Gastroesophageal sphincter (tissue), 3 donors: ENCODE data around the gene TSPAN4.

Source experiments
- EP300 ChIP-seq: sonication (generic); formaldehyde crosslinking; IDR thresholded peaks from one replicate; pipeline ENCODE4 v1.6.1; 2017; ENCODE audit warnings: antibody characterized with exemption, mild to moderate bottlenecking
- POLR2A ChIP-seq, 2 donors: fragments of 450-650 bp; IDR thresholded peaks; one replicate each; pipeline ENCODE4 v1.6.1; 2017; ENCODE audit warnings: antibody characterized with exemption in 2 of 2, mild to moderate bottlenecking in 2 of 2, moderate library complexity in 1 of 2
- POLR2AphosphoS5 ChIP-seq: sonication (generic); formaldehyde crosslinking; IDR thresholded peaks from one replicate; pipeline ENCODE4 v1.6.1; 2017; ENCODE audit warnings: antibody characterized with exemption
- TF ChIP-seq, protein P1 (sequence below), 4 experiments: fragments of 200-600 bp in 2 of 4; fragments of 450-650 bp in 2 of 4; sonication (generic) in 1 of 4; IDR thresholded peaks; one replicate each; pipeline ENCODE4 v1.5.1; 2017 to 2019; ENCODE audit warnings: antibody characterized with exemption in 4 of 4, mild to moderate bottlenecking in 2 of 4, moderate library complexity in 2 of 4

DNA sequence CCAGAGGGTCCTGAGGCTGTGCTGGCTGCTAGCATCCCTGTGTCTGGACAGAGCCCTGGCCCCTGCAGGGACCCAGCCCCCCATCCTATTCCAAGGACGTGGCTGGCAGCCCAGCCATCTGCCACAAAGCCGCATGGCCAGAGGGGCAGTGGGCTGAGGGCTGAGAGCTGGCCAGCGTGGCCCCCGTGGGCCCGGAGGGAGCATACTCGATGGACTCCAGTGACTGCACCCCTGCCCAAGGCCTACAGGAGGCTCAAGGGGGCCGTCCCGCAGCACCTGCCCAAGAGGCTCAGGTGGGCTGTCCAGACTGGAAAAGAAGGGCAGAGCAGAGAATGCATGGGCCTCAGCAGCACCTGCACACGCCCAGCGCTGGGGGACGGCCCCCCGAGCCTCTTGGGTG is 13.1 kb downstream of the TSPAN4 start:
- TF ChIP-seq POLR2AphosphoS5 (no peak), POLR2A (IDR thresholded peaks at IDR 0.05) (no peak), EP300 (no peak)
- TF ChIP-seq, protein P1, sequence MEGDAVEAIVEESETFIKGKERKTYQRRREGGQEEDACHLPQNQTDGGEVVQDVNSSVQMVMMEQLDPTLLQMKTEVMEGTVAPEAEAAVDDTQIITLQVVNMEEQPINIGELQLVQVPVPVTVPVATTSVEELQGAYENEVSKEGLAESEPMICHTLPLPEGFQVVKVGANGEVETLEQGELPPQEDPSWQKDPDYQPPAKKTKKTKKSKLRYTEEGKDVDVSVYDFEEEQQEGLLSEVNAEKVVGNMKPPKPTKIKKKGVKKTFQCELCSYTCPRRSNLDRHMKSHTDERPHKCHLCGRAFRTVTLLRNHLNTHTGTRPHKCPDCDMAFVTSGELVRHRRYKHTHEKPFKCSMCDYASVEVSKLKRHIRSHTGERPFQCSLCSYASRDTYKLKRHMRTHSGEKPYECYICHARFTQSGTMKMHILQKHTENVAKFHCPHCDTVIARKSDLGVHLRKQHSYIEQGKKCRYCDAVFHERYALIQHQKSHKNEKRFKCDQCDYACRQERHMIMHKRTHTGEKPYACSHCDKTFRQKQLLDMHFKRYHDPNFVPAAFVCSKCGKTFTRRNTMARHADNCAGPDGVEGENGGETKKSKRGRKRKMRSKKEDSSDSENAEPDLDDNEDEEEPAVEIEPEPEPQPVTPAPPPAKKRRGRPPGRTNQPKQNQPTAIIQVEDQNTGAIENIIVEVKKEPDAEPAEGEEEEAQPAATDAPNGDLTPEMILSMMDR (IDR thresholded peaks at IDR 0.05): no peak
